Natural killer cell (primary cell): ENCODE data around the gene ZNF414. TPM values are rescaled to one million over a fixed set of nuclear protein-coding genes. Genes with fewer than 3 reads are reported as not detected.
A peak's percentile ranks its signal among the peaks of the same experiment; 100 is the strongest.

Experiments used
- ATAC-seq, 3 donors: fragments of 150-1000 bp in 2 of 3; fragments of 200-7000 bp in 1 of 3; cut with Tn5 transposase; 1 replicate in 1 of 3; 2 replicates in 2 of 3; pipeline ENCODE4 v1.10.0; 2021; ENCODE audit warnings: mild to moderate bottlenecking in 2 of 3, moderate library complexity in 2 of 3
- DNase-seq, 2 donors: peaks; one replicate each; pipeline versions ENCODE4 v3.0.0 to v3.0.0-alpha.2; 2013 to 2021; ENCODE audit warnings: mixed read lengths in 1 of 2
- H3K27ac ChIP-seq: one replicate; pipeline ENCODE4 v1.5.1; 2013; ENCODE audit warnings: mild to moderate bottlenecking, low read length
- H3K27me3 ChIP-seq: one replicate; pipeline ENCODE4 v1.6.1; 2013; ENCODE audit warnings: low read length; ENCODE audit not compliant: control insufficient read depth, insufficient read depth
- H3K36me3 ChIP-seq: one replicate; pipeline ENCODE4 v1.6.1; 2013; ENCODE audit warnings: low read length; ENCODE audit not compliant: control insufficient read depth, insufficient read depth
- H3K4me1 ChIP-seq: one replicate; pipeline ENCODE4 v1.6.1; 2013; ENCODE audit warnings: low read length; ENCODE audit not compliant: control insufficient read depth, insufficient read depth
- H3K4me3 ChIP-seq: one replicate; pipeline ENCODE4 v1.5.1; 2013; ENCODE audit warnings: low read length
- H3K9me3 ChIP-seq: one replicate; pipeline ENCODE4 v1.6.1; 2013; ENCODE audit warnings: low read length; ENCODE audit not compliant: control insufficient read depth, insufficient read depth
- H3K27ac Mint-ChIP-seq, 2 donors: one replicate each; pipeline ENCODE4 v1.8.0; 2022; ENCODE audit warnings: mild to moderate bottlenecking in 2 of 2, mixed read lengths in 2 of 2, moderate library complexity in 1 of 2
- H3K27me3 Mint-ChIP-seq, 2 donors: one replicate each; pipeline ENCODE4 v1.8.0; 2022; ENCODE audit warnings: low read depth in 2 of 2, mixed read lengths in 2 of 2
- H3K36me3 Mint-ChIP-seq: one replicate; pipeline ENCODE4 v1.8.0; 2022; ENCODE audit warnings: mixed read lengths
- H3K4me1 Mint-ChIP-seq, 2 donors: one replicate each; pipeline ENCODE4 v1.8.0; 2022; ENCODE audit warnings: mixed read lengths in 2 of 2
- H3K4me3 Mint-ChIP-seq: one replicate; pipeline ENCODE4 v1.8.0; 2022; ENCODE audit warnings: mild to moderate bottlenecking, moderate library complexity, mixed read lengths
- H3K9me3 Mint-ChIP-seq, 2 donors: one replicate each; pipeline ENCODE4 v1.8.0; 2022; ENCODE audit warnings: mixed read lengths in 2 of 2
- WGBS: methylation state at CpG from one replicate; pipeline ENCODE4 v1.1.7; 2013; ENCODE audit warnings: missing lambda C conversion rate; ENCODE audit not compliant: insufficient coverage; 5-methylcytosine and 5-hydroxymethylcytosine counted together
- intact Hi-C: fragments of 100-400 bp; cut with micrococcal nuclease; formaldehyde crosslinking; loops from one replicate; pipeline ENCODE4 v1.14.2; 2022
- total RNA-seq, 4 donors: library from RNA; stranded (reverse); fragments of 120-200 nt in 1 of 4; gene quantifications; one replicate each; pipeline versions ENCODE4 v1.2.3 to v1.2.4, GENCODE V29; 2013 to 2022
- TF ChIP-seq, protein P1 (sequence below): fragments of 200-600 bp; IDR thresholded peaks from one replicate; pipeline ENCODE4 v1.8.0; 2022; ENCODE audit warnings: antibody characterized with exemption

The ZNF414 gene
- total RNA-seq, 3 donors from 2014 or later (not counting 1 experiment from before 2014, with no cell fraction given): 42.1 to 46.4 (median 42.3) TPM

DNA sequence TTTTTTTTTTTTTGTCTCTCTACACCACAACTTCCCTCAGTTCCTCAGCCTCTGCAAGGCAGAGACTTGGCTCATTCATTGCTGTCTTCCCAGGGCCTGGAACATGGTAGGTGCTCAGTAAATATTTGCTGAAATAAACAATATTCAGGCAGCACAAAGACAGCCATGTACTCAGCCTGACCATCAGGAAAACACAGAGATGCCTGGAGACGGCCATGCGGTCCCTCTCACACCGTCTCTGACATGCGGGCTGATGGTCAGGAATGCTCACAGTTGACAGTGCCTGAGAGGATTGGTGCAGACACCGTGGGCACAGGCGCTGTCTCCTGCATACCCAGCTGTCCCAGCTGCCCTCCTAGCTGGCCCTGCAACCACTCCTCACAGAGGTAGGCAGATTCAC, 12.5 kb downstream of the ZNF414 start:
- Mint-ChIP-seq H3K9me3 (no peaks in the 10 kb centered on the region), H3K36me3 (no peaks in the 10 kb centered on the region), H3K4me3 (no peak overlapping the region), H3K4me1 (peaks cover 17 to 41% of the 10 kb centered on the region in 2 donors), H3K27ac (peak overlapping the region in 1 of 2 donors; percentile 29), H3K27me3 (no peaks in the 10 kb centered on the region)
- H3K9me3 ChIP-seq: no peaks in the 10 kb centered on the region
- ATAC-seq (no peak), DNase-seq (no peak)
- 71% methylated on average over 6 of the region's 6 CpGs for WGBS
- H3K36me3 ChIP-seq: no peaks in the 10 kb centered on the region
- TF ChIP-seq, protein P1, sequence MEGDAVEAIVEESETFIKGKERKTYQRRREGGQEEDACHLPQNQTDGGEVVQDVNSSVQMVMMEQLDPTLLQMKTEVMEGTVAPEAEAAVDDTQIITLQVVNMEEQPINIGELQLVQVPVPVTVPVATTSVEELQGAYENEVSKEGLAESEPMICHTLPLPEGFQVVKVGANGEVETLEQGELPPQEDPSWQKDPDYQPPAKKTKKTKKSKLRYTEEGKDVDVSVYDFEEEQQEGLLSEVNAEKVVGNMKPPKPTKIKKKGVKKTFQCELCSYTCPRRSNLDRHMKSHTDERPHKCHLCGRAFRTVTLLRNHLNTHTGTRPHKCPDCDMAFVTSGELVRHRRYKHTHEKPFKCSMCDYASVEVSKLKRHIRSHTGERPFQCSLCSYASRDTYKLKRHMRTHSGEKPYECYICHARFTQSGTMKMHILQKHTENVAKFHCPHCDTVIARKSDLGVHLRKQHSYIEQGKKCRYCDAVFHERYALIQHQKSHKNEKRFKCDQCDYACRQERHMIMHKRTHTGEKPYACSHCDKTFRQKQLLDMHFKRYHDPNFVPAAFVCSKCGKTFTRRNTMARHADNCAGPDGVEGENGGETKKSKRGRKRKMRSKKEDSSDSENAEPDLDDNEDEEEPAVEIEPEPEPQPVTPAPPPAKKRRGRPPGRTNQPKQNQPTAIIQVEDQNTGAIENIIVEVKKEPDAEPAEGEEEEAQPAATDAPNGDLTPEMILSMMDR: no peak
- intact Hi-C loops: loop anchor here (10.0 kb wide), 1 partner anchor 57 kb away; the partner anchor contains the start of gene HNRNPM
- no peaks in the 10 kb centered on the region for H3K27me3 ChIP-seq
- peaks cover 71% of the 10 kb centered on the region for H3K4me1 ChIP-seq
- peak overlapping the region; percentile 10 for H3K4me3 ChIP-seq
- H3K27ac ChIP-seq: no peak overlapping the region

DNA sequence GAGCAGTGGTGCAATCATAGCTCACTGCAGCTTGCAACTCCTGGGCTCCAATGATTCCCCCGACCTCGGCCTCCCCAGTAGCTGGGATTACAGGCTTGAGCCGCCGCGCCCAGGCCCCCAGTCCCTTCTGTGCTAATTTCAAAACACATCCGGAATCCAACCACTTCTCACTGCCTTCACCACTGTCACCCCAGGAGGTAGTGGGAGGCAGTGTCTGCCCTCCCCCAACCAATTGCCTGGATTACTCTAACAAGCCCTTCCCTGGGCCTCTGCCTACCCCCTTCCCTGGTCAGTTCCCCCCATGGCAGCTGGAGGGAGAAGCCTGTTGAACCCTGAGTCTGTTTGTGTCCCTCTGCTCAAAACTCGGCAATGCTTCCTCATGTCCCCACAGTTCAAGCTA, 13.8 kb downstream of the ZNF414 start:
- H3K36me3 ChIP-seq: no peaks in the 10 kb centered on the region
- H3K9me3 ChIP-seq: no peaks in the 10 kb centered on the region
- Mint-ChIP-seq H3K27ac (peak overlapping the region; percentile 29 to 61), H3K36me3 (no peaks in the 10 kb centered on the region), H3K4me3 (peak overlapping the region; percentile 40), H3K9me3 (no peaks in the 10 kb centered on the region), H3K27me3 (no peaks in the 10 kb centered on the region), H3K4me1 (peaks cover 17 to 30% of the 10 kb centered on the region in 2 donors)
- peak in 1 of 3 donors; percentile 11 for ATAC-seq
- no peaks in the 10 kb centered on the region for H3K27me3 ChIP-seq
- H3K4me3 ChIP-seq: no peak overlapping the region
- 14% methylated on average over 7 of the region's 7 CpGs for WGBS
- peaks cover 57% of the 10 kb centered on the region for H3K4me1 ChIP-seq
- intact Hi-C loops: loop anchor here (10.0 kb wide), 1 partner anchor 55 kb away; the partner anchor contains the start of gene HNRNPM
- TF ChIP-seq, protein P1: no peak
- no peak for DNase-seq
- H3K27ac ChIP-seq: no peak overlapping the region

DNA sequence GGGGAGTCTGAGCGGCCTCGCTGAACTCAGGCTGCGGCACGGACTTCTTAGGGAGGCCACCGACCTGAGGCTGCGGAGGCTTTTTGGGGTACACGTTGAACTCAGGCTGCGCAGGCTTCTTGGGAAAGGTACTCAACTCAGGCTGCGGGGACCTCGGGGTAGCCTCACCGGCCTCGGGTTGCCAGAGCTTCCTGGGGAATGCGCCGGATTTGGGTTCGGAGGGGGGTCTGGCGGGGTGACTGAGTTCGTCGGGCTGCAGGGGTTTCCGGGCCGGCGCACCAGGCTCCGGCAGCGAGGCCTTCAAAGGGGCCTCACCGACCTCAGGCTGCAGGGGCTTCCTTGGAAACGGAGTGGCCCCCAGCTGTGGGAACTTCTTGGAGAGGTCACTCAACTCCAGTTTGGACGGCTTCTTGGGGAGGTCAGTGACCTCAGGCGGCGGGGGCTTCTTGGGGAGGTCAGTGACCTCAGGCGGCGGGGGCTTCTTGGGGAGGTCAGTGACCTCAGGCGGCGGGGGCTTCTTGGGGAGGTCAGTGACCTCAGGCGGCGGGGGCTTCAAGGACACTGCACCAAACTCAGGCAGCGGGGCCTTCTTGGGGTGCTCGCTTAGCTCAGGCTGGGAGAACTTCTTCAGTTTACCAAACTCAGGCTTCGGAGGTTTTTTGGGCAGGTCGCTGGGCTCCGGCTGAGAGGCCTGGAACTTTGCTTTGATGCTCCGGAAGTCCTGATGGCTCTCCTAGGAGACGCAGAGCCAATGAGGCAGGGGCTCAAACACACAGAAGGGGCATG, 14.7 kb downstream of the ZNF414 start:
- Mint-ChIP-seq H3K27ac (no peak overlapping the region), H3K4me3 (no peak overlapping the region), H3K4me1 (peaks cover 17 to 29% of the 10 kb centered on the region in 2 donors), H3K36me3 (no peaks in the 10 kb centered on the region), H3K9me3 (no peaks in the 10 kb centered on the region), H3K27me3 (no peaks in the 10 kb centered on the region)
- Histone ChIP-seq H3K4me1 (peaks cover 55% of the 10 kb centered on the region), H3K4me3 (no peak overlapping the region), H3K27me3 (no peaks in the 10 kb centered on the region), H3K27ac (no peak overlapping the region), H3K9me3 (no peaks in the 10 kb centered on the region), H3K36me3 (no peaks in the 10 kb centered on the region)
- TF ChIP-seq, protein P1: no peak
- DNase-seq: no peak
- intact Hi-C loops: no loop called here
- 92% methylated on average over 41 of the region's 41 CpGs for WGBS
- ATAC-seq: no peak
